ENCODE data around the gene CALU. TPM values are rescaled to one million over a fixed set of nuclear protein-coding genes. Genes with fewer than 3 reads are reported as not detected.

The CALU gene
- total and polyA plus RNA-seq, 4 donors = 145 to 267 (median 185) TPM

DNA sequence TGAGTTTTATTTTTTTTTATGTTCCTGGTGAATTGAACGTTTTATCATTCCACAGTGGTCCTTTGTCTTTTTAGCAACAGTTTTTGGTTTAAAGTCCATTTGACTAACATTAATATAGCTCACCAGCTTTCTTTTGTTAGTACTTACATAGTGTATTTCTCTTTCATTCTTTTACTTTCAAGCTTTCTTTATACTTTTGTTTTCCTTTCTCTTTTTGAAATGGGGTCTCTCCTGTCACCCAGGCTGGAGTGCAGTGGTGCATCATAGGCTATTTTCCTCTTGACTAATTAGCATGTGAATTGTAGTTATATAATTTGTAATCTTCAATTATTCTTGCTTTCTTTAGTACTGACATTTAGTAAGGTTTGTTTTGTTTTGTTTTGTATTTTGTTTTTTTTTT, 39.3 kb upstream of the CALU start:
- no peak overlapping the region for H3K4me3 ChIP-seq (ENCODE audit: low read length in 2 of 2)
- H3K27ac ChIP-seq (ENCODE audit: low read depth in 1 of 2, low read length in 2 of 2) = no peak overlapping the region
- no peaks in the 10 kb centered on the region for H3K9me3 ChIP-seq (ENCODE audit: control insufficient read depth, low read length)
- DNase-seq = no peak
- no peaks in the 10 kb centered on the region for H3K36me3 ChIP-seq (ENCODE audit: control insufficient read depth in 1 of 2, insufficient read depth in 2 of 2, low read length in 1 of 2)
- H3K4me1 ChIP-seq (ENCODE audit: control insufficient read depth in 1 of 2, insufficient read depth in 2 of 2, low read length in 2 of 2) = no peaks in the 10 kb centered on the region
- no peak for ATAC-seq (ENCODE audit: low FRiP score)
- intact Hi-C loops (cut with DNase I) = no loop called here
- peaks cover 0 to 2% of the 10 kb centered on the region in 2 donors for H3K27me3 ChIP-seq (ENCODE audit: control insufficient read depth in 1 of 2, insufficient read depth in 2 of 2, low read length in 1 of 2)
- WGBS, 2 donors = 65 to 76% methylated on average over 1 of the region's 1 CpG

DNA sequence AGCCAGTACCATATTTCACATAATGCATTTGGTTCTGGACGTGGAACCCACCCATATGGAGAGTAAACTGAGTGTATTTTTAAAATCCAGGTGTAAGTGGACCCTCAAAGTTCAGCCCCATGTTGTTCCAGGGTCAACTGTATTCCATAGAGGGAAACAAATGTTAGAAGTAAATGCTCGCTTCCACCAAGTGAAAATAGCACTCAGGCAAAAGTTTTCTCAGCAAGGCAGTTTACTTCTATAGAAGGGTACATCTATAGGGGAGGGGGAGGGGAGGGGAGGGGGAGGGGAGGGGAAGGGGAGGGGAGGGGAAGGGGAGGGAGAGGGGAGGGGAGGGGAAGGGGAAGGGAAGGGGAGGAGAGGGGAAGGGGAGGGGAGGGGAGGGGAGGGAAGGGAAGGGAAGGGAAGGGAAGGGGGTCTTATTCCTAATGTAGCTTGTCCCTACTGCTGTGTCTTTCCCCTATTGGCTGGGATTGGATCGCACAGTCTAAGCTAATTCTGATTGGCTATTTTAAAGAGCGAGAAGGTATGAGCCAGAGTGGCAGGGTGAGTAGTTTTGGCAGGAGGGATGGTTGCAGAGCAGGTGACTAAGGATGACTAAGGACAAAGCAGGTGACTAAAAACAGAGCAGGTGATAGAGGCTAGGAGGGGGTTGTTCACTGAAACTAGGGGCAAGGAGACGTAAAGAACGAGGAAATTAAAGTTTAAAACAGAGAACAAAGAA, 37.9 kb upstream of the CALU start:
- Histone ChIP-seq H3K4me1 (ENCODE audit: control insufficient read depth in 1 of 2, insufficient read depth in 2 of 2, low read length in 2 of 2) (no peaks in the 10 kb centered on the region), H3K27ac (ENCODE audit: low read depth in 1 of 2, low read length in 2 of 2) (no peak overlapping the region), H3K36me3 (ENCODE audit: control insufficient read depth in 1 of 2, insufficient read depth in 2 of 2, low read length in 1 of 2) (no peaks in the 10 kb centered on the region), H3K27me3 (ENCODE audit: control insufficient read depth in 1 of 2, insufficient read depth in 2 of 2, low read length in 1 of 2) (peaks cover 0 to 2% of the 10 kb centered on the region in 2 donors), H3K9me3 (ENCODE audit: control insufficient read depth, low read length) (no peaks in the 10 kb centered on the region), H3K4me3 (ENCODE audit: low read length in 2 of 2) (no peak overlapping the region)
- ATAC-seq (ENCODE audit: low FRiP score) (no peak), DNase-seq (no peak)
- intact Hi-C loops (cut with DNase I) = no loop called here
- 72 to 75% methylated on average over 6 of the region's 6 CpGs for WGBS, 2 donors

DNA sequence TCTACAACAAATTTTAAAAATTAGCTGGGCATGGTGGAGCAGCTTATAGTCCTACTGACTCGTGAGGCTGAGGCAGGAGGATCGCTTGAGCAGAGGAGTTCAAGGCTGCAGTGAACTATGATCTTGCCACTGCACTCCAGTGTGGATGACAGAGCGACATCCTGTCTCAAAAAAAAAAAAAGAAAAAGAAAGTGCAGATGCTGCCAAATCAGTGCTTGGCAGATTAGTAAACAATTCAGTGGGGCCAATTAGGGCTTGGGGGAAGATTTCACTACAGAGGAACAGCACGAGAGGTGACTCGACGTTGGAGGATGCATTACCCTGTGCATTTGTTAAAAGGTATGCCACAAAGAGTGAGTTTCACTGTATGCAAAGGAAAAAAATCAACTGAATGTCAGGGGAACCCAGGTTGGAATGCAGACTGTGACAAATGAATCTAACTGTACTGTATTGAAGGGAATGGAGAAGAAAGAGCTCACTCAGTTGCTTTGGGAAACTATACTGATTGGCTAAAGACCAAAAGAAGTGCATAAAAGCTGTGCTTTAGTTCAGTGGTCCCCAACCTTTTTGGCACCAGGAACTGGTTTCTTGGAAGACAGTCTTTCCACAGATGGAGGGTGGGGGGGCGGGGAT, 35.4 kb upstream of the CALU start:
- WGBS, 2 donors = 80 to 81% methylated on average over 7 of the region's 7 CpGs
- intact Hi-C loops (cut with DNase I) = no loop called here
- no peak overlapping the region for H3K27ac ChIP-seq (ENCODE audit: low read depth in 1 of 2, low read length in 2 of 2)
- no peaks in the 10 kb centered on the region for H3K4me1 ChIP-seq (ENCODE audit: control insufficient read depth in 1 of 2, insufficient read depth in 2 of 2, low read length in 2 of 2)
- H3K27me3 ChIP-seq (ENCODE audit: control insufficient read depth in 1 of 2, insufficient read depth in 2 of 2, low read length in 1 of 2) = no peaks in the 10 kb centered on the region
- H3K9me3 ChIP-seq (ENCODE audit: control insufficient read depth, low read length) = no peaks in the 10 kb centered on the region
- H3K36me3 ChIP-seq (ENCODE audit: control insufficient read depth in 1 of 2, insufficient read depth in 2 of 2, low read length in 1 of 2) = no peaks in the 10 kb centered on the region
- DNase-seq (no peak), ATAC-seq (ENCODE audit: low FRiP score) (no peak)
- H3K4me3 ChIP-seq (ENCODE audit: low read length in 2 of 2) = no peak overlapping the region

DNA sequence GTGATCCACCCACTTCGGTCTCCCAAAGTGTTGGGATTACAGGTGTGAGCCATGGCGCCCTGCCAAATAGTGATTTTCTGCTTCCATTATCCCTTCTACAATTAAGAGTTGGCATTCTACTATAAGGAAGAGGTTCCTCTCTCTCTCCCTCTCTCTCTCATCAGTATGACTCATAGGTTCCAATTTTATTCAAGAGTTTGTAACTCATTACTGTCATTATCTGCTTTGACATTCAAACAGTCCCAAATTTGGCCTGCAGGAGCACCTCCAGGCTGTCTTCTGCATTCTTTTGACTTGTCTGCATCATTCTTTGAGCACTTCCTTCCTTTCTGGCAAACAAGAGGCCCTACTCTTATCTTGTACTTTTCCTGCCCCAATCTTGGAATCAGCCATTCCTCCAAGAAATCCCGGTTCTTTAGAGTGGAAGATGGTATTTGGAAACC, 33.2 kb upstream of the CALU start:
- H3K27me3 ChIP-seq (ENCODE audit: control insufficient read depth in 1 of 2, insufficient read depth in 2 of 2, low read length in 1 of 2) = no peaks in the 10 kb centered on the region
- no peak overlapping the region for H3K27ac ChIP-seq (ENCODE audit: low read depth in 1 of 2, low read length in 2 of 2)
- H3K4me1 ChIP-seq (ENCODE audit: control insufficient read depth in 1 of 2, insufficient read depth in 2 of 2, low read length in 2 of 2) = no peaks in the 10 kb centered on the region
- no peak for ATAC-seq (ENCODE audit: low FRiP score)
- intact Hi-C loops (cut with DNase I) = no loop called here
- 88 to 91% methylated on average over 3 of the region's 3 CpGs for WGBS, 2 donors
- no peaks in the 10 kb centered on the region for H3K36me3 ChIP-seq (ENCODE audit: control insufficient read depth in 1 of 2, insufficient read depth in 2 of 2, low read length in 1 of 2)
- H3K4me3 ChIP-seq (ENCODE audit: low read length in 2 of 2) = no peak overlapping the region
- H3K9me3 ChIP-seq (ENCODE audit: control insufficient read depth, low read length) = no peaks in the 10 kb centered on the region
- DNase-seq = no peak

DNA sequence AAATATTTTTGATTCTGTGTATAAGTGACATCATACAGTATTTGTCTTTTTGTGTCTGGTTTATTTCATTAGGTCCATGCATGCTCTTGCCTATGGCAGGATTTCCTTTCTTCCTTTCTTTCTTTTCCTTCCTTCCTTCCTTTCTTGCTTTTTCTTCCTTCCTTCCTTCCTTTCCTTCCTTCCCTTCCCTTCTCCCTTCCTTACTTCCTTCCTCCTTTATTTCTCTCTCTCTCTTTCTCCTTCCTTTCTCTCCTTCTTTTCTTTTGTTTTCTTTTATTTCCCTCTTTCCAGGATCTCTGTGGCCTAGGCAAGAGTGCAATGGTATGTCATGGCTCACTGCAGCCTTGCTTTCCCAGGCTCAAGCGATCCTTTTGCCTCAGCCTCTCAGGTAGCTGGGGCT, 31.4 kb upstream of the CALU start:
- intact Hi-C loops (cut with DNase I) = no loop called here
- ATAC-seq (ENCODE audit: low FRiP score) (no peak), DNase-seq (no peak)
- no peaks in the 10 kb centered on the region for H3K27me3 ChIP-seq (ENCODE audit: control insufficient read depth in 1 of 2, insufficient read depth in 2 of 2, low read length in 1 of 2)
- H3K4me3 ChIP-seq (ENCODE audit: low read length in 2 of 2) = no peak overlapping the region
- no peak overlapping the region for H3K27ac ChIP-seq (ENCODE audit: low read depth in 1 of 2, low read length in 2 of 2)
- 83 to 87% methylated on average over 1 of the region's 1 CpG for WGBS, 2 donors
- H3K36me3 ChIP-seq (ENCODE audit: control insufficient read depth in 1 of 2, insufficient read depth in 2 of 2, low read length in 1 of 2) = no peaks in the 10 kb centered on the region
- H3K9me3 ChIP-seq (ENCODE audit: control insufficient read depth, low read length) = peaks cover 1% of the 10 kb centered on the region
- no peaks in the 10 kb centered on the region for H3K4me1 ChIP-seq (ENCODE audit: control insufficient read depth in 1 of 2, insufficient read depth in 2 of 2, low read length in 2 of 2)

DNA sequence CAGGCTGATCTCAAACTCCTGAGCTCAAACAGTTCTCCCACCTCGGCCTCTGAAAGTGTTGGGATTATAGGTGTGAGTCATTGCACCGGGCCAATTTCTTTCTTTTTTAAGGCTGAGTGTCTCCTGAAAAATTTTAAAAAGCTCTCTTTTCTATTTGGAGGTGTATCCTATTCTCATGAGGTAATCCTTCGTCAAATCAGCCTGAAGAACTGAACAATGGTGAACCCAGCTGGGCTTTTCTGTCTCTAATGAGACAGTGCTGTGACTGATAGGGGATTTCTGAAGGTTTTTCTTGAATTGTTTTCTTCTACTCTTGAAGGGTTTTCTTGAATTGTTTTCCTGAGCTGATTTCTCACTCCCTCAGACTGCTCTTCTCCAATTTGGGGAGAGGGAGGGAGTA, 30.9 kb upstream of the CALU start:
- ATAC-seq (ENCODE audit: low FRiP score) (no peak), DNase-seq (no peak)
- Histone ChIP-seq H3K36me3 (ENCODE audit: control insufficient read depth in 1 of 2, insufficient read depth in 2 of 2, low read length in 1 of 2) (no peaks in the 10 kb centered on the region), H3K4me3 (ENCODE audit: low read length in 2 of 2) (no peak overlapping the region), H3K9me3 (ENCODE audit: control insufficient read depth, low read length) (peaks cover 1% of the 10 kb centered on the region), H3K27ac (ENCODE audit: low read depth in 1 of 2, low read length in 2 of 2) (no peak overlapping the region), H3K27me3 (ENCODE audit: control insufficient read depth in 1 of 2, insufficient read depth in 2 of 2, low read length in 1 of 2) (no peaks in the 10 kb centered on the region), H3K4me1 (ENCODE audit: control insufficient read depth in 1 of 2, insufficient read depth in 2 of 2, low read length in 2 of 2) (no peaks in the 10 kb centered on the region)
- WGBS, 2 donors = 91 to 94% methylated on average over 3 of the region's 3 CpGs
- intact Hi-C loops (cut with DNase I) = no loop called here

DNA sequence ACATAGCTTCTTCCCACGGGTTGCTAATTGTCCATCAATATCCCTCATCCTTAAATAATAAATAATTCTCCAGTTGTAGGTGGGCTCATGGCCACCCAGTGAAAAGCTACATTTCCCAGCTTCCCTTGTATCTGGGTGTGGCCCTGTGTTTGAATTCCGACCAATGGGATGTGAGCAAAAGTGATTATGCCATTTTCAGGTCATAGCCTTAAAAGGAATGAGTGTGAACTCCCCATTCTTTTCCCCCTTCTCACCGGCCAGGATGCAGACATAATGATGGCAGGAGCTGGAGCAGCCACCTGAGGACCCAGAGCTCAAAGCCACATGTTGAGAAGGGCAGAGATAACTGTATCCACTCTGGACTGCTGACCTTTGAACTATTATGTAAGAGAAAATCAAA, 30.3 kb upstream of the CALU start:
- DNase-seq (no peak), ATAC-seq (ENCODE audit: low FRiP score) (no peak)
- 83 to 84% methylated on average over 3 of the region's 3 CpGs for WGBS, 2 donors
- Histone ChIP-seq H3K9me3 (ENCODE audit: control insufficient read depth, low read length) (peaks cover 1% of the 10 kb centered on the region), H3K27me3 (ENCODE audit: control insufficient read depth in 1 of 2, insufficient read depth in 2 of 2, low read length in 1 of 2) (no peaks in the 10 kb centered on the region), H3K4me1 (ENCODE audit: control insufficient read depth in 1 of 2, insufficient read depth in 2 of 2, low read length in 2 of 2) (no peaks in the 10 kb centered on the region), H3K27ac (ENCODE audit: low read depth in 1 of 2, low read length in 2 of 2) (no peak overlapping the region), H3K4me3 (ENCODE audit: low read length in 2 of 2) (no peak overlapping the region), H3K36me3 (ENCODE audit: control insufficient read depth in 1 of 2, insufficient read depth in 2 of 2, low read length in 1 of 2) (no peaks in the 10 kb centered on the region)
- intact Hi-C loops (cut with DNase I) = no loop called here

DNA sequence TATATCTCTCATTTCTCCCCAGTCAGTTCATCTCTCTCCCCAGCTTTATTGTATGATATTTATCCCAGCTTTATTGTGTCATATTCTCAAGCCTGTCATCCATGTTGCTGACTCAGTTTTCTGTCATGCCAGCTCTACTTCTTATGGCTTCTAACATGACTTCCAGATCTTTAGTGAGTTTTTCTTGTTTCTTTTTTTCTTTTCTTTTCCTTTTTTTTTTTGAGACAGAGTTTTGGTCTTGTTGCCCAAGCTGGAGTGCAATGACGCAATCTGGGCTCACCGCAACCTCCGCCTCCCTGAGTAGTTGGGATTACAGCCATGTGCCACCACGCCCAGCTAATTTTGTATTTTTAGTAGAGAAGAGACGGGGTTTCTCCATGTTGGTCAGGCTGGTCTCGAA, 28.7 kb upstream of the CALU start:
- H3K9me3 ChIP-seq (ENCODE audit: control insufficient read depth, low read length) = peaks cover 1% of the 10 kb centered on the region
- 88 to 92% methylated on average over 6 of the region's 6 CpGs for WGBS, 2 donors
- H3K4me3 ChIP-seq (ENCODE audit: low read length in 2 of 2) = no peak overlapping the region
- ATAC-seq (ENCODE audit: low FRiP score) (no peak), DNase-seq (no peak)
- no peaks in the 10 kb centered on the region for H3K4me1 ChIP-seq (ENCODE audit: control insufficient read depth in 1 of 2, insufficient read depth in 2 of 2, low read length in 2 of 2)
- no peaks in the 10 kb centered on the region for H3K36me3 ChIP-seq (ENCODE audit: control insufficient read depth in 1 of 2, insufficient read depth in 2 of 2, low read length in 1 of 2)
- H3K27me3 ChIP-seq (ENCODE audit: control insufficient read depth in 1 of 2, insufficient read depth in 2 of 2, low read length in 1 of 2) = no peaks in the 10 kb centered on the region
- no peak overlapping the region for H3K27ac ChIP-seq (ENCODE audit: low read depth in 1 of 2, low read length in 2 of 2)
- intact Hi-C loops (cut with DNase I) = no loop called here

DNA sequence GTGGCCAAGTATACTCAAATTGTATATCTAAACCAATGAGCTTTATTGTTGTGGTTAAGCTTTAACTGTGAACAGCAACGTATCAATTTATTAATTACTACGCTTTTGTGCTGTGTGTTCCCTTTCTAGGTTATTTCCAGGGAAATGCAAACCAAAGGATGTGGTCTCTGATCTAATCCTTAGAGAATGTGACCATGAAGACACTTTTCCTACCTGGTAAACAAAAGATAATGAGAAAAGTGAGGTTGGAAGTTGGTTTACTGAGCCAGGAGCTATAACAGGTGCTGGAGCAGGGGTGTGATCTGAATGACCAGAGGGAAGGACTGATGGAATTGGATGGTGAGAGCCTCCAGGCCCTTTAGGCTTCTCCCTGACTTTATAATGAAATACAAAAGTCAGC, 25.4 kb upstream of the CALU start:
- DNase-seq (no peak), ATAC-seq (ENCODE audit: low FRiP score) (no peak)
- no peak overlapping the region for H3K4me3 ChIP-seq (ENCODE audit: low read length in 2 of 2)
- intact Hi-C loops (cut with DNase I) = no loop called here
- no peaks in the 10 kb centered on the region for H3K27me3 ChIP-seq (ENCODE audit: control insufficient read depth in 1 of 2, insufficient read depth in 2 of 2, low read length in 1 of 2)
- no peaks in the 10 kb centered on the region for H3K36me3 ChIP-seq (ENCODE audit: control insufficient read depth in 1 of 2, insufficient read depth in 2 of 2, low read length in 1 of 2)
- WGBS, 2 donors = 93 to 96% methylated on average over 2 of the region's 2 CpGs
- no peak overlapping the region for H3K27ac ChIP-seq (ENCODE audit: low read depth in 1 of 2, low read length in 2 of 2)
- H3K9me3 ChIP-seq (ENCODE audit: control insufficient read depth, low read length) = peaks cover 1% of the 10 kb centered on the region
- H3K4me1 ChIP-seq (ENCODE audit: control insufficient read depth in 1 of 2, insufficient read depth in 2 of 2, low read length in 2 of 2) = no peaks in the 10 kb centered on the region
